K562 (cell line): ENCODE data around the gene RPS6KA2. TPM values are rescaled to one million over a fixed set of nuclear protein-coding genes. Genes with fewer than 3 reads are reported as not detected.

Experiments used
- ATAC-seq: fragments of 200-7000 bp; cut with Tn5 transposase; 3 replicates; pipeline ENCODE4 v1.9.1; 2020; ENCODE audit warnings: moderate library complexity
- BruUV-seq: library from RNA; stranded (reverse); fragments of 400-500 nt; replicated peaks from 2 replicates; lab custom pipeline; 2021; lab: Mats Ljungman, UMichigan
- CTCF ChIA-PET: fragments of 300-600 bp; formaldehyde crosslinking; extraction: SDS; loops from one replicate; lab custom pipeline; 2021; ENCODE audit warnings: low intra/inter-chr PET ratio; lab: Yijun Ruan, JAX
- POLR2A ChIA-PET: fragments of 300-600, 350-650 bp; sonication (Branson Sonifier 250); formaldehyde crosslinking; extraction: SDS; loops from one replicate; lab custom pipeline; 2021; ENCODE audit warnings: antibody characterized with exemption, inconsistent platforms; lab: Yijun Ruan, JAX
- DNase-seq, 4 experiments: peaks; one replicate each; pipeline versions ENCODE4 v3.0.0 to v3.0.0-alpha.2; 2011 to 2018; ENCODE audit warnings: low spot score in 3 of 4, mixed read lengths in 3 of 4; ENCODE audit errors: extremely low read depth in 1 of 4
- FAIRE-seq: peaks from 2 replicates; lab custom pipeline; 2011; peaks lifted over from hg19 to GRCh38; lab: Jason Lieb, UNC
- H2AFZ ChIP-seq: 2 replicates; pipeline ENCODE4 v1.6.0; 2011; ENCODE audit warnings: low read depth, low read length, control low read depth, inconsistent platforms
- H3K27ac ChIP-seq: fragments of 200-600 bp; 3 replicates; pipeline ENCODE4 v1.8.0; 2011; ENCODE audit warnings: low read depth, mild to moderate bottlenecking, control low read depth, inconsistent platforms, low read length, moderate library complexity, mixed read lengths; ENCODE audit errors: extremely low read depth
- H3K27me3 ChIP-seq, 2 experiments: fragments of 300-600 bp in 1 of 2; 2 replicates in 1 of 2; 3 replicates in 1 of 2; pipeline versions ENCODE4 v1.6.0 to v1.8.0; 2011; ENCODE audit warnings: inconsistent platforms in 2 of 2, low read length in 2 of 2, mild to moderate bottlenecking in 1 of 2, mixed read lengths in 1 of 2, moderate library complexity in 1 of 2; ENCODE audit not compliant: control insufficient read depth in 2 of 2, insufficient read depth in 2 of 2
- H3K36me3 ChIP-seq: fragments of 300-600 bp; 3 replicates; pipeline ENCODE4 v1.8.0; 2011; ENCODE audit warnings: mild to moderate bottlenecking, low read length, inconsistent platforms; ENCODE audit not compliant: control insufficient read depth, insufficient read depth
- H3K4me1 ChIP-seq, 2 experiments: fragments of 200-600 bp in 1 of 2; replicated peaks in 1 of 2; 2 replicates in 1 of 2; 3 replicates in 1 of 2; pipeline versions ENCODE4 v1.5.1 to v1.8.0; 2011; ENCODE audit warnings: inconsistent platforms in 2 of 2, low read length in 2 of 2, mild to moderate bottlenecking in 1 of 2, mixed read lengths in 1 of 2, moderate library complexity in 1 of 2; ENCODE audit not compliant: control insufficient read depth in 2 of 2, insufficient read depth in 2 of 2
- H3K4me2 ChIP-seq: 2 replicates; pipeline ENCODE4 v1.6.1; 2011; ENCODE audit warnings: low read length, control low read depth, inconsistent platforms, mixed read lengths; ENCODE audit not compliant: insufficient read depth
- H3K4me3 ChIP-seq: fragments of 200-600 bp; sonication (generic), shearing (Covaris generic); 2 replicates; pipeline ENCODE4 v1.5.1; 2016; ENCODE audit warnings: control low read depth, inconsistent platforms
- H3K79me2 ChIP-seq: fragments of 200-600 bp; 3 replicates; pipeline ENCODE4 v1.8.0; 2011; ENCODE audit warnings: low read length, inconsistent platforms; ENCODE audit not compliant: control insufficient read depth, insufficient read depth
- H3K9ac ChIP-seq, 2 experiments: 2 replicates each; pipeline versions ENCODE4 v1.6.0 to v1.6.1; 2011; ENCODE audit warnings: low read depth in 2 of 2, low read length in 2 of 2, control low read depth in 1 of 2, inconsistent platforms in 1 of 2, mild to moderate bottlenecking in 1 of 2, mixed read lengths in 1 of 2; ENCODE audit not compliant: insufficient read depth in 1 of 2
- H3K9me1 ChIP-seq: one replicate; pipeline ENCODE4 v1.6.0; 2011; ENCODE audit warnings: inconsistent platforms, mild to moderate bottlenecking, low read length, moderate library complexity; ENCODE audit not compliant: control insufficient read depth, insufficient read depth
- H3K9me3 ChIP-seq: replicated peaks from 2 replicates; pipeline ENCODE4 v1.5.1; 2011; ENCODE audit warnings: low read depth, low read length, inconsistent platforms; ENCODE audit not compliant: control insufficient read depth, insufficient read depth
- H4K20me1 ChIP-seq: replicated peaks from 2 replicates; pipeline ENCODE4 v1.6.1; 2011; ENCODE audit warnings: low read length, inconsistent platforms, mixed read lengths; ENCODE audit not compliant: control insufficient read depth, insufficient read depth
- ILF3 ChIP-seq: fragments of 450-650 bp; IDR thresholded peaks from 2 replicates; pipeline ENCODE4 v1.6.1; 2018; ENCODE audit warnings: antibody characterized with exemption, mild to moderate bottlenecking, moderate library complexity, borderline replicate concordance
- KDM2B ChIP-seq: fragments of 250-450 bp; sonication (Bioruptor Pico); IDR thresholded peaks from 2 replicates; pipeline ENCODE4 v1.8.0; 2021; ENCODE audit warnings: mild to moderate bottlenecking, moderate library complexity
- OTX1 ChIP-seq: fragments of 450-650 bp; formaldehyde crosslinking; IDR thresholded peaks from 2 replicates; pipeline ENCODE4 v1.4.0; 2022; ENCODE audit warnings: mild to moderate bottlenecking
- THRAP3 ChIP-seq: fragments of 450-650 bp; IDR thresholded peaks from 2 replicates; pipeline ENCODE4 v1.6.1; 2016; ENCODE audit warnings: mild to moderate bottlenecking, inconsistent platforms, borderline replicate concordance
- ZKSCAN3 ChIP-seq: fragments of 250-450 bp; sonication (Bioruptor Pico); IDR thresholded peaks from 2 replicates; pipeline ENCODE4 v1.4.0; 2020
- ZNF124 ChIP-seq: sonication (generic); formaldehyde crosslinking; IDR thresholded peaks from 2 replicates; pipeline ENCODE4 v1.8.1; 2022; ENCODE audit warnings: missing genetic modification reagents
- ZNF780A ChIP-seq: fragments of 250-450 bp; sonication (Bioruptor Pico); IDR thresholded peaks from 2 replicates; pipeline ENCODE4 v1.5.0; 2021; ENCODE audit warnings: mild to moderate bottlenecking
- WGBS: fragments of 100-300 bp; shearing (Covaris generic); methylation state at CpG from one replicate; pipeline ENCODE4 v1.1.6; 2016; ENCODE audit warnings: low coverage, mixed read lengths; ENCODE audit not compliant: insufficient coverage; ENCODE audit errors: missing lambda C conversion rate; 5-methylcytosine and 5-hydroxymethylcytosine counted together
- in situ Hi-C: fragments of 300-500 bp; cut with MboI; formaldehyde crosslinking; loops from 4 replicates; pipeline ENCODE4 v1.15.0; 2018; ENCODE audit warnings: inconsistent platforms, mixed read lengths
- intact Hi-C: fragments of 100-400 bp; cut with micrococcal nuclease; formaldehyde crosslinking; loops from 2 replicates; pipeline ENCODE4 v1.14.2; 2022
- polyA plus RNA-seq, 8 experiments: library from polyadenylated mRNA; depleted of rRNA in 4 of 8; stranded (reverse) in 5 of 8; unstranded in 3 of 8; fragments of >200 nt; fragmentation: Nextera tagmentation in 2 of 8; fragmentation: Illumina TruSeq in 1 of 8; extraction: Ambion mirVana in 2 of 8; extraction: Trizol in 1 of 8; gene quantifications; 2 replicates each; pipeline versions ENCODE4 v1.2.1 to v1.2.3, GENCODE V29; 2011 to 2014; ENCODE audit warnings: inconsistent platforms in 1 of 8, missing spikeins in 1 of 8
- total RNA-seq, 7 experiments: library from RNA; depleted of rRNA in 6 of 7; stranded (reverse); fragments of >200 nt in 6 of 7; fragmentation: Illumina TruSeq in 2 of 7; extraction: Trizol in 2 of 7; gene quantifications; 2 replicates each; pipeline versions ENCODE4 v1.2.1 to v1.2.3, GENCODE V29; 2011 to 2021; ENCODE audit warnings: low replicate concordance in 1 of 7
- TF ChIP-seq, protein P1 (sequence below): fragments of 250-450 bp; sonication (Bioruptor Pico); IDR thresholded peaks from 2 replicates; pipeline ENCODE4 v1.8.0; 2021; ENCODE audit warnings: moderate library complexity, mild to moderate bottlenecking, inconsistent platforms
- TF ChIP-seq, protein P2 (sequence below), 2 experiments: fragments of 450-650 bp; IDR thresholded peaks; 2 replicates each; pipeline ENCODE4 v1.6.1; 2016
- TF ChIP-seq, protein P3 (sequence below): fragments of 450-650 bp; IDR thresholded peaks from 2 replicates; pipeline ENCODE4 v1.6.1; 2018; ENCODE audit not compliant: partially characterized antibody

Gene RPS6KA2
- total and polyA plus RNA-seq, 9 of the 15 experiments (the other 6 are each of a cell fraction or from before 2014, with no cell fraction given), result 0.29 to 1.00 (median 0.53) TPM

DNA sequence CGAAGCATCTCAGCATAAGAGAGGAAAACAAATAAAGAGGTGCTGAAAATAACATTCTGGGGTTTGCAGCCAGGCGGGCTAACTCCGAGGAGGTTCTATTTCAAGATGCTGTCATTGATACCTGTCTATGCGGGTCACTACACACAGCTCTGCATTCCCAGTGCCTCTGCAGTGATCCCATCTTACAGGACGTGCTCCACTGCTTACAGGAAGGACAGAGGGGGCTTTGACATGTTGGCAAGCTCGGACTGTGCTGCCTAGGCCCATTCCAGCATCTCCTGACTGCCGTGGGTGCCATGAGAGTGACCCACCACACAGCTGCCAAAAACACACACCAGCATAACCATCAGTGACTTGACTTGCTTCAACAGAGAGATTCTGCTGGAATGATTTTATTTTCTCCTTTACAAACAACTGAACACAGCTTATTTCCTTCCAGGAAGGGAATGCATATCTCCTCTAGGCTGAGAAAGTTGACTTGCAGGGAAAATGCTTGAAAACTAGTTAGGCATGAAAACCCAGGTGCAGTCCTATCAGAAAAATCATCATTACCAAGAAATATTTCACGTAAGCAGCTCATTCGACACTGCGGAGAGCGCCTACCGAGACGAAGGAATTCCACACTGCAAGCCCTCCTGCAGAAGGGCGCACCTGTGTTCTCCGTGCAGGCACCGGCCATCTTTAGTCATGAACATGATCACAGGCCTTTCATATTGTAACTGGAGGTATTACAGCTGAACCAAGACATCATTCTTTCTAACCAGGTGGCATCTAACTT is 103.1 kb downstream of the RPS6KA2 start:
- in situ Hi-C loops, result no loop called here
- no peak overlapping the region for H3K4me2 ChIP-seq
- no peak for ATAC-seq
- H4K20me1 ChIP-seq, result no peaks in the 10 kb centered on the region
- H3K9ac ChIP-seq, result no peak overlapping the region
- H3K9me1 ChIP-seq, result no peaks in the 10 kb centered on the region
- no TSS peak for BruUV-seq
- POLR2A ChIA-PET, result no interaction called here
- 1% methylated on average over 16 of the region's 16 CpGs for WGBS
- DNase-seq, result no peak
- H3K9me3 ChIP-seq, result no peaks in the 10 kb centered on the region
- FAIRE-seq, result no peak
- H3K27ac ChIP-seq, result no peak overlapping the region
- TF ChIP-seq ZKSCAN3 (CRISPR knock-in tag) (no peak), THRAP3 (no peak), OTX1 (CRISPR knock-in tag) (no peak), KDM2B (no peak), ZNF124 (CRISPR knock-in tag) (no peak), ILF3 (no peak), ZNF780A (CRISPR knock-in tag) (no peak)
- TF ChIP-seq, protein P1, sequence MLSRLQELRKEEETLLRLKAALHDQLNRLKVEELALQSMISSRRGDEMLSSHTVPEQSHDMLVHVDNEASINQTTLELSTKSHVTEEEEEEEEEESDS (CRISPR knock-in tag), result no peak
- TF ChIP-seq, protein P2, sequence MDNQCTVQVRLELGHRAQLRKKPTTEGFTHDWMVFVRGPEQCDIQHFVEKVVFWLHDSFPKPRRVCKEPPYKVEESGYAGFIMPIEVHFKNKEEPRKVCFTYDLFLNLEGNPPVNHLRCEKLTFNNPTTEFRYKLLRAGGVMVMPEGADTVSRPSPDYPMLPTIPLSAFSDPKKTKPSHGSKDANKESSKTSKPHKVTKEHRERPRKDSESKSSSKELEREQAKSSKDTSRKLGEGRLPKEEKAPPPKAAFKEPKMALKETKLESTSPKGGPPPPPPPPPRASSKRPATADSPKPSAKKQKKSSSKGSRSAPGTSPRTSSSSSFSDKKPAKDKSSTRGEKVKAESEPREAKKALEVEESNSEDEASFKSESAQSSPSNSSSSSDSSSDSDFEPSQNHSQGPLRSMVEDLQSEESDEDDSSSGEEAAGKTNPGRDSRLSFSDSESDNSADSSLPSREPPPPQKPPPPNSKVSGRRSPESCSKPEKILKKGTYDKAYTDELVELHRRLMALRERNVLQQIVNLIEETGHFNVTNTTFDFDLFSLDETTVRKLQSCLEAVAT (IDR thresholded peaks at IDR 0.05), result no peak
- TF ChIP-seq, protein P3, sequence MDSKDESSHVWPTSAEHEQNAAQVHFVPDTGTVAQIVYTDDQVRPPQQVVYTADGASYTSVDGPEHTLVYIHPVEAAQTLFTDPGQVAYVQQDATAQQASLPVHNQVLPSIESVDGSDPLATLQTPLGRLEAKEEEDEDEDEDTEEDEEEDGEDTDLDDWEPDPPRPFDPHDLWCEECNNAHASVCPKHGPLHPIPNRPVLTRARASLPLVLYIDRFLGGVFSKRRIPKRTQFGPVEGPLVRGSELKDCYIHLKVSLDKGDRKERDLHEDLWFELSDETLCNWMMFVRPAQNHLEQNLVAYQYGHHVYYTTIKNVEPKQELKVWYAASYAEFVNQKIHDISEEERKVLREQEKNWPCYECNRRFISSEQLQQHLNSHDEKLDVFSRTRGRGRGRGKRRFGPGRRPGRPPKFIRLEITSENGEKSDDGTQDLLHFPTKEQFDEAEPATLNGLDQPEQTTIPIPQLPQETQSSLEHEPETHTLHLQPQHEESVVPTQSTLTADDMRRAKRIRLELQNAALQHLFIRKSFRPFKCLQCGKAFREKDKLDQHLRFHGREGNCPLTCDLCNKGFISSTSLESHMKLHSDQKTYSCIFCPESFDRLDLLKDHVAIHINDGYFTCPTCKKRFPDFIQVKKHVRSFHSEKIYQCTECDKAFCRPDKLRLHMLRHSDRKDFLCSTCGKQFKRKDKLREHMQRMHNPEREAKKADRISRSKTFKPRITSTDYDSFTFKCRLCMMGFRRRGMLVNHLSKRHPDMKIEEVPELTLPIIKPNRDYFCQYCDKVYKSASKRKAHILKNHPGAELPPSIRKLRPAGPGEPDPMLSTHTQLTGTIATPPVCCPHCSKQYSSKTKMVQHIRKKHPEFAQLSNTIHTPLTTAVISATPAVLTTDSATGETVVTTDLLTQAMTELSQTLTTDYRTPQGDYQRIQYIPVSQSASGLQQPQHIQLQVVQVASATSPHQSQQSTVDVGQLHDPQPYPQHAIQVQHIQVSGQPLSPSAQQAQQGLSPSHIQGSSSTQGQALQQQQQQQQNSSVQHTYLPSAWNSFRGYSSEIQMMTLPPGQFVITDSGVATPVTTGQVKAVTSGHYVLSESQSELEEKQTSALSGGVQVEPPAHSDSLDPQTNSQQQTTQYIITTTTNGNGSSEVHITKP, result no peak
- TF ChIP-seq, all 486 proteins: peak for 0
- H3K4me1 ChIP-seq, result no peaks in the 10 kb centered on the region
- peaks cover 18 to 49% of the 10 kb centered on the region in 2 experiments for H3K27me3 ChIP-seq
- intact Hi-C loops, result no loop called here
- CTCF ChIA-PET, result interaction anchor here (0.5 to 0.6 kb wide), 2 partner anchors 13 to 250 kb away, joined by 3 to 4 read pairs; no protein-coding TSS in a partner anchor
- no peak overlapping the region for H2AFZ ChIP-seq
- no peak overlapping the region for H3K4me3 ChIP-seq
- H3K79me2 ChIP-seq, result no peaks in the 10 kb centered on the region
- no peaks in the 10 kb centered on the region for H3K36me3 ChIP-seq
